ENCODE data around the gene PRDM16. TPM values are rescaled to one million over a fixed set of nuclear protein-coding genes. Genes with fewer than 3 reads are reported as not detected.

PRDM16 gene
- total RNA-seq, 1 donor from 2014 or later = 0.43 TPM

DNA sequence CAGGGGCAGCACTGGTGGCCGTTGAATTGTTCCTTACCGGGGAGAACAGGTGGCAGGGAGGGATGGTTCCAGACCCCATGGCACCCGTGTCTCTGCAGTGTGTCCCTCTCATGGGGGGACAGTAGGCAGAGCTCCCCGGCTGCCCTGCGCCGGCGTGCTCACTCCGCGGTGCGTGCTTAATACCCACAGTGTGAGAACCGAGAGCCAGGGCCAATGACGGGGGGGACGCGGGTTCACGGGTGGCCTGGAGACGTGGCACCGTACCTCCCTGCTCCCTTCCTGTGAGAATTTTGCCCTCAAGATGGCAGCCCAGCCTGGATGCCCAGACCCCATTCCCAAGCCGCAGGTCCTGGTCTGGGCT lies 47.1 kb downstream of the PRDM16 start:
- Histone ChIP-seq H2AFZ (ENCODE audit: low read depth, low read length) (no peak overlapping the region), H3K4me2 (ENCODE audit: low read length) (no peak overlapping the region), H3K36me3 (ENCODE audit: insufficient read depth, low read length) (no peaks in the 10 kb centered on the region), H3K4me1 (ENCODE audit: insufficient read depth, low read length) (peaks cover 12% of the 10 kb centered on the region), H3K79me2 (ENCODE audit: insufficient read depth, low read length) (peaks cover 30% of the 10 kb centered on the region), H4K20me1 (ENCODE audit: insufficient read depth, low read length) (peaks cover 74% of the 10 kb centered on the region), H3K27me3 (ENCODE audit: insufficient read depth, low read length) (no peaks in the 10 kb centered on the region), H3K9me3 (ENCODE audit: insufficient read depth, low read depth, low read length) (no peaks in the 10 kb centered on the region), H3K9ac (ENCODE audit: low read length) (no peak overlapping the region), H3K27ac (ENCODE audit: low read depth, low read length) (no peak overlapping the region), H3K4me3 (ENCODE audit: insufficient read depth, low read depth, low read length) (no peak overlapping the region)
- no peaks in the 10 kb centered on the region for H3K9me3 Mint-ChIP-seq (ENCODE audit: unreplicated experiment)
- H3K4me3 Mint-ChIP-seq (ENCODE audit: unreplicated experiment) = no peak overlapping the region
- H3K27me3 Mint-ChIP-seq (ENCODE audit: low read depth, unreplicated experiment) = peaks cover 28% of the 10 kb centered on the region
- H3K36me3 Mint-ChIP-seq (ENCODE audit: low read depth, unreplicated experiment) = no peaks in the 10 kb centered on the region
- FAIRE-seq = no peak
- DNase-seq (ENCODE audit: low read depth) = no peak
- no peak for TF ChIP-seq CTCF (IDR thresholded peaks at IDR 0.05; ENCODE audit: insufficient read depth, low read depth, low read length)
- TF ChIP-seq EZH2 (IDR thresholded peaks at IDR 0.05; ENCODE audit: insufficient read depth, low read length) = no peak
- peaks cover 1% of the 10 kb centered on the region for H3K4me1 Mint-ChIP-seq (ENCODE audit: low read depth, unreplicated experiment)
- H3K27ac Mint-ChIP-seq (ENCODE audit: unreplicated experiment) = no peak overlapping the region

- H3K36me3 ChIP-seq (ENCODE audit: insufficient read depth, low read length) = no peaks in the 10 kb centered on the region
- no peaks in the 10 kb centered on the region for H3K36me3 Mint-ChIP-seq (ENCODE audit: low read depth, unreplicated experiment)
- H3K9me3 ChIP-seq (ENCODE audit: insufficient read depth, low read depth, low read length) = no peaks in the 10 kb centered on the region
- H3K4me3 ChIP-seq (ENCODE audit: insufficient read depth, low read depth, low read length) = no peak overlapping the region
- H3K9ac ChIP-seq (ENCODE audit: low read length) = no peak overlapping the region
- no peak for DNase-seq (ENCODE audit: low read depth)
- no peaks in the 10 kb centered on the region for H3K27me3 ChIP-seq (ENCODE audit: insufficient read depth, low read length)
- TF ChIP-seq CTCF (IDR thresholded peaks at IDR 0.05; ENCODE audit: insufficient read depth, low read depth, low read length) (no peak), EZH2 (IDR thresholded peaks at IDR 0.05; ENCODE audit: insufficient read depth, low read length) (no peak)
- H3K4me1 Mint-ChIP-seq (ENCODE audit: low read depth, unreplicated experiment) = peaks cover 1% of the 10 kb centered on the region
- no peak overlapping the region for H3K4me3 Mint-ChIP-seq (ENCODE audit: unreplicated experiment)
- H3K4me2 ChIP-seq (ENCODE audit: low read length) = no peak overlapping the region
- H3K9me3 Mint-ChIP-seq (ENCODE audit: unreplicated experiment) = no peaks in the 10 kb centered on the region
- no peak overlapping the region for H3K27ac ChIP-seq (ENCODE audit: low read depth, low read length)
- H2AFZ ChIP-seq (ENCODE audit: low read depth, low read length) = no peak overlapping the region
- H3K27me3 Mint-ChIP-seq (ENCODE audit: low read depth, unreplicated experiment) = peaks cover 30% of the 10 kb centered on the region
- peaks cover 12% of the 10 kb centered on the region for H3K4me1 ChIP-seq (ENCODE audit: insufficient read depth, low read length)
- peaks cover 30% of the 10 kb centered on the region for H3K79me2 ChIP-seq (ENCODE audit: insufficient read depth, low read length)
- H4K20me1 ChIP-seq (ENCODE audit: insufficient read depth, low read length) = peaks cover 72% of the 10 kb centered on the region
- H3K27ac Mint-ChIP-seq (ENCODE audit: unreplicated experiment) = no peak overlapping the region
- FAIRE-seq = no peak
Observed at GRCh38 chr1:3116560-3116959, 47.6 kb downstream of the PRDM16 start.

- DNase-seq (ENCODE audit: low read depth) = no peak
- TF ChIP-seq EZH2 (IDR thresholded peaks at IDR 0.05; ENCODE audit: insufficient read depth, low read length) = no peak
- TF ChIP-seq CTCF (IDR thresholded peaks at IDR 0.05; ENCODE audit: insufficient read depth, low read depth, low read length) = no peak
- Histone ChIP-seq H3K9me3 (ENCODE audit: insufficient read depth, low read depth, low read length) (no peaks in the 10 kb centered on the region), H3K4me2 (ENCODE audit: low read length) (no peak overlapping the region), H3K27me3 (ENCODE audit: insufficient read depth, low read length) (no peaks in the 10 kb centered on the region), H3K4me1 (ENCODE audit: insufficient read depth, low read length) (peaks cover 12% of the 10 kb centered on the region), H3K36me3 (ENCODE audit: insufficient read depth, low read length) (no peaks in the 10 kb centered on the region), H3K4me3 (ENCODE audit: insufficient read depth, low read depth, low read length) (no peak overlapping the region), H4K20me1 (ENCODE audit: insufficient read depth, low read length) (peaks cover 60% of the 10 kb centered on the region), H2AFZ (ENCODE audit: low read depth, low read length) (no peak overlapping the region), H3K79me2 (ENCODE audit: insufficient read depth, low read length) (peaks cover 30% of the 10 kb centered on the region), H3K27ac (ENCODE audit: low read depth, low read length) (no peak overlapping the region), H3K9ac (ENCODE audit: low read length) (no peak overlapping the region)
- peaks cover 35% of the 10 kb centered on the region for H3K27me3 Mint-ChIP-seq (ENCODE audit: low read depth, unreplicated experiment)
- H3K4me3 Mint-ChIP-seq (ENCODE audit: unreplicated experiment) = no peak overlapping the region
- H3K9me3 Mint-ChIP-seq (ENCODE audit: unreplicated experiment) = no peaks in the 10 kb centered on the region
- no peak overlapping the region for H3K27ac Mint-ChIP-seq (ENCODE audit: unreplicated experiment)
- peaks cover 1% of the 10 kb centered on the region for H3K4me1 Mint-ChIP-seq (ENCODE audit: low read depth, unreplicated experiment)
- no peak for FAIRE-seq
- H3K36me3 Mint-ChIP-seq (ENCODE audit: low read depth, unreplicated experiment) = no peaks in the 10 kb centered on the region
Observed at GRCh38 chr1:3117879-3118278, 48.9 kb downstream of the PRDM16 start.

Data from astrocyte (in vitro differentiated cells and primary cell).